ENCODE measurements around the gene MZB1. TPM values are rescaled to one million over a fixed set of nuclear protein-coding genes. Genes with fewer than 3 reads are reported as not detected.

The MZB1 gene
- total RNA-seq, 1 experiment from 2014 or later: not detected

Other genes starting within 250 kb of the MZB1 start
- gene SIL1, start 191.5 kb downstream of the MZB1 start, total RNA-seq (2014; rRNA removed; shearing (Covaris generic)): 60.4 TPM in 2 replicates
- 333 and 368 TPM in 2 replicates for gene MATR3, start 96.2 kb downstream of the MZB1 start, total RNA-seq (2014; rRNA removed; shearing (Covaris generic))
- 88.1 and 89.9 TPM in 2 replicates for gene PAIP2, start 48.1 kb downstream of the MZB1 start, total RNA-seq (2014; rRNA removed; shearing (Covaris generic))
- not detected in 2 replicates for gene SLC23A1, start 6.6 kb downstream of the MZB1 start, total RNA-seq (2014; rRNA removed; shearing (Covaris generic))
- 0.17 and 0.53 TPM in 2 replicates for gene PROB1, start 5.2 kb upstream of the MZB1 start, total RNA-seq (2014; rRNA removed; shearing (Covaris generic))
- gene SPATA24, start 14.2 kb upstream of the MZB1 start, total RNA-seq (2014; rRNA removed; shearing (Covaris generic)): 9.9 and 18.7 TPM in 2 replicates
- gene DNAJC18, start 49.6 kb upstream of the MZB1 start, total RNA-seq (2014; rRNA removed; shearing (Covaris generic)): 6.4 and 8.2 TPM in 2 replicates
- gene ECSCR, start 72.8 kb upstream of the MZB1 start, total RNA-seq (2014; rRNA removed; shearing (Covaris generic)): 0.62 and 1.8 TPM in 2 replicates
- gene SMIM33, start 81.1 kb upstream of the MZB1 start, total RNA-seq (2014; rRNA removed; shearing (Covaris generic)): not detected in 2 replicates
- 32.2 and 39.0 TPM in 2 replicates for gene STING1, start 92.8 kb upstream of the MZB1 start, total RNA-seq (2014; rRNA removed; shearing (Covaris generic))
- gene UBE2D2, start 171.4 kb upstream of the MZB1 start, total RNA-seq (2014; rRNA removed; shearing (Covaris generic)): 120 and 131 TPM in 2 replicates